ENCODE results near the gene PSORS1C2.

- TF ChIP-seq CTCF (IDR thresholded peaks at IDR 0.05) = no peak
- TF ChIP-seq POLR2A (IDR thresholded peaks at IDR 0.05) = no peak
These were observed 5.6 kb upstream of the PSORS1C2 start for GRCh38 chr6:31144296-31144969.
